Coronary artery (tissue), 2 donors: Measurements from ENCODE around the gene NXPH2.

Source experiments
- DNase-seq: peaks from one replicate; pipeline ENCODE4 v3.0.0-alpha.2; 2017; ENCODE audit warnings: low spot score
- H3K27ac ChIP-seq, 2 donors: fragments of 200-600 bp; sonication (generic); one replicate each; pipeline ENCODE4 v1.5.1; 2016 to 2019
- H3K4me3 ChIP-seq: fragments of 200-600 bp; sonication (generic); 2 replicates; pipeline ENCODE4 v1.5.1; 2016; ENCODE audit warnings: mild to moderate bottlenecking, moderate library complexity
- CTCF ChIP-seq: fragments of 200-600 bp; sonication (generic); IDR thresholded peaks from one replicate; pipeline ENCODE4 v1.5.1; 2019; ENCODE audit warnings: antibody characterized with exemption

The NXPH2 gene

GRCh38 chr2:138779781-138780445, at the start of gene NXPH2:
Gene NXPH2, minus strand, starts transcription at chr2:138780390. Its CDS starts 149 bp downstream, at chr2:138780241.
- no peak within 1 kb of the TSS for H3K27ac ChIP-seq
- no peak for DNase-seq
- H3K4me3 ChIP-seq: peak within 1 kb of the TSS; percentile 67
- TF ChIP-seq CTCF: no peak

DNA sequence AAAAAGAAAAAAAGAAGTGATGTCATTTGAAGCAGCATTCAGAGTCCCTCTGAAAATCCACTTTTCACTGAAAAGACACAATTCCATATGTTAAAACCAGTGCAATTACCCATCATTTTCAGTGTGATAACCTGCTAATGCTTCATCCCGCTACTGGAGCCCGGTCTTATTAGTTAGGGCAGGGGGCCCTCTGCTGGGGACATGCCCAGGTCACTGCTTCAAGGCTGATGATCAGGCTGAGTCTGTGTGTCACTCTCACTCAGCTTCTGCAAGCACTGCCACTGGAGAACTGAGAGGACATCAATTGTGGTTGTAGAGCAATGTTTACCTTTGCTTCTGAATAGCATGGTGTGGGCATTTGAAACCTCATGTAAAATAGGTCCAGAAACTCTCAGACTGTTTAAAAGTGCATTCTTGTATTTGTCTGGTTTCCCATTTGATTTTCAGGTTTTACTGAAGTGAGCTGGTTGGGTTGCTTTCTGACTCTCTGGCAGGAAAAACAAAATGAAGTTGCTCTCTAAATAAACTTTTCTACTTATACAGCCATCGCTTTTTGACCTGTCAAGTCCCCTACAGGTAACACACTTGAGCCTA, 49.2 kb upstream of the NXPH2 start:
- Histone ChIP-seq H3K27ac (no peak overlapping the region), H3K4me3 (no peak overlapping the region)
- no peak for TF ChIP-seq CTCF
- DNase-seq: no peak

DNA sequence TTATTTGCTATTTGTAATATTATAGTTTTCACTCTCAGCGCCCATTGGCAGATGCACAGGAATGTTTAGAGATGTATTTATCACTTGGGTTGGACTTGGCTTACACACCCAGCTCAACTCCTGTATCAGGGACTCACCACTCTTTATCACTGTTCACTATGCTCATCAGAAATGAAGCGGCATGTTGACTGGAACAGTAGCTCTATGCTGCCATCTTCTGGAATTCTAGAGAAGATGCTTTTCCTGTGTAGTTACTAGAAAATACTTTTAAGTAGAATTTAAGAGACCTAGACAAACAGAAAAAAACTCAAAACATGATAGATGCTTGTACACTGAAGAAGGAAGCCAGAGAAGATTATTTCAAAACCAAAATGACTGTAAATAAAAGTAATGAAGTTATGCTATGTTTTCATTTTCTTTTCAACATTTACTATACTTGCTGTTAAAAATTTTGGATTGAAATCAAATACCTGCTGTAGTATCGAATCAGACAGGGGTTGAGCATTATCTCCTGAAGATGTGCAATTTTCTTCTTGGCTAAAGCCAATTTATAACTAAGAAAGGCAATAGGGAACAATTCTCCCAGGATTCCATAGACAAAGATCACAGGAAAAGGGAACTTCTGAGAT, 47.4 kb upstream of the NXPH2 start:
- peak; percentile 45 for TF ChIP-seq CTCF
- Histone ChIP-seq H3K27ac (no peak overlapping the region), H3K4me3 (no peak overlapping the region)
- DNase-seq: no peak

DNA sequence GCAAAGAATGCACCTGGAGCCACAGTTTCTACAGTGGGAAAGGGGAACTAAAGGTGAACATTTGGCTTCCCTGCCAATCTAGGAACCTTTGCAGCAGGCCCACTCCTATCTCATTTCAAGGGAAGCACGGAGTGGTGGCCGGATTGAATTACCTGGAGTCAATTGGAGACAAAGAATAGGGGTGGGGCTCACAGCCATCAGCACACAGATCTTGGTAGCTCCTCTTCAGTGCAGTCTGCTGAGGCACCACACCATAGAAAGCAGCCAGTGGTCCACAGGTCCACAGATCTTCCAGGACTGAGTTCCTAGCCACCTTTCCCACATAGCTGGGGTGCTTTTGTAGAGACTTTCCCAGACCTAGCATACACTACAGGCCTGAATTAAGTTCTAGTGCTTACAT, 43.5 kb upstream of the NXPH2 start:
- DNase-seq: no peak
- Histone ChIP-seq H3K27ac (no peak overlapping the region), H3K4me3 (no peak overlapping the region)
- TF ChIP-seq CTCF: no peak

- no peak for TF ChIP-seq CTCF
- H3K4me3 ChIP-seq: no peak overlapping the region
- no peak for DNase-seq
- no peak overlapping the region for H3K27ac ChIP-seq
Observed at GRCh38 chr2:138819964-138820363, 39.8 kb upstream of the NXPH2 start.

GRCh38 chr2:138818556-138818955, 38.4 kb upstream of the NXPH2 start:
- no peak overlapping the region for H3K27ac ChIP-seq
- no peak for TF ChIP-seq CTCF
- no peak overlapping the region for H3K4me3 ChIP-seq
- no peak for DNase-seq
